Nephron (organoid): Measurements from ENCODE around the gene ANKRD49.

ENCODE experiments used
- H3K27ac Mint-ChIP-seq, 3 experiments: 2 replicates each; pipeline ENCODE4 v1.8.0; 2020; ENCODE audit warnings: mixed read lengths in 3 of 3, mild to moderate bottlenecking in 2 of 3, moderate library complexity in 1 of 3
- H3K27me3 Mint-ChIP-seq: 2 replicates; pipeline ENCODE4 v1.8.0; 2021; ENCODE audit warnings: low read depth, mild to moderate bottlenecking, moderate library complexity, mixed read lengths
- H3K36me3 Mint-ChIP-seq: 2 replicates; pipeline ENCODE4 v1.8.0; 2020; ENCODE audit warnings: low read depth, mixed read lengths
- H3K4me1 Mint-ChIP-seq: 2 replicates; pipeline ENCODE4 v1.8.0; 2020; ENCODE audit warnings: mixed read lengths
- H3K4me3 Mint-ChIP-seq, 3 experiments: 2 replicates each; pipeline ENCODE4 v1.8.0; 2020; ENCODE audit warnings: mild to moderate bottlenecking in 3 of 3, mixed read lengths in 3 of 3, moderate library complexity in 2 of 3
- H3K9me3 Mint-ChIP-seq: 2 replicates; pipeline ENCODE4 v1.8.0; 2020; ENCODE audit warnings: mixed read lengths
- TF ChIP-seq, protein P1 (sequence below), 3 experiments: fragments of 200-600 bp; sonication (generic); IDR thresholded peaks; one replicate each; pipeline ENCODE4 v1.5.0; 2021; ENCODE audit warnings: antibody characterized with exemption in 3 of 3; ENCODE audit not compliant: unreplicated experiment in 3 of 3

ANKRD49 gene

GRCh38 chr11:94549146-94549545 lies 55.4 kb downstream of the ANKRD49 start:
- no peak overlapping the region for H3K27ac Mint-ChIP-seq
- peaks cover 30% of the 10 kb centered on the region for H3K4me1 Mint-ChIP-seq
- peak overlapping the region in 2 of 3 experiments; percentile 3 to 8 for H3K4me3 Mint-ChIP-seq
- no peaks in the 10 kb centered on the region for H3K9me3 Mint-ChIP-seq
- H3K36me3 Mint-ChIP-seq: peaks cover 13% of the 10 kb centered on the region
- TF ChIP-seq, protein P1, sequence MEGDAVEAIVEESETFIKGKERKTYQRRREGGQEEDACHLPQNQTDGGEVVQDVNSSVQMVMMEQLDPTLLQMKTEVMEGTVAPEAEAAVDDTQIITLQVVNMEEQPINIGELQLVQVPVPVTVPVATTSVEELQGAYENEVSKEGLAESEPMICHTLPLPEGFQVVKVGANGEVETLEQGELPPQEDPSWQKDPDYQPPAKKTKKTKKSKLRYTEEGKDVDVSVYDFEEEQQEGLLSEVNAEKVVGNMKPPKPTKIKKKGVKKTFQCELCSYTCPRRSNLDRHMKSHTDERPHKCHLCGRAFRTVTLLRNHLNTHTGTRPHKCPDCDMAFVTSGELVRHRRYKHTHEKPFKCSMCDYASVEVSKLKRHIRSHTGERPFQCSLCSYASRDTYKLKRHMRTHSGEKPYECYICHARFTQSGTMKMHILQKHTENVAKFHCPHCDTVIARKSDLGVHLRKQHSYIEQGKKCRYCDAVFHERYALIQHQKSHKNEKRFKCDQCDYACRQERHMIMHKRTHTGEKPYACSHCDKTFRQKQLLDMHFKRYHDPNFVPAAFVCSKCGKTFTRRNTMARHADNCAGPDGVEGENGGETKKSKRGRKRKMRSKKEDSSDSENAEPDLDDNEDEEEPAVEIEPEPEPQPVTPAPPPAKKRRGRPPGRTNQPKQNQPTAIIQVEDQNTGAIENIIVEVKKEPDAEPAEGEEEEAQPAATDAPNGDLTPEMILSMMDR (IDR thresholded peaks at IDR 0.05; ENCODE audit: unreplicated experiment in 3 of 3): no peak
- H3K27me3 Mint-ChIP-seq: no peaks in the 10 kb centered on the region
